HCT116 (cell line): ENCODE measurements around the gene DPP6. TPM values are rescaled to one million over a fixed set of nuclear protein-coding genes. Genes with fewer than 3 reads are reported as not detected.

Experiments
- ATAC-seq: fragments of 200-7000 bp; cut with Tn5 transposase; 2 replicates; pipeline ENCODE4 v1.9.1; 2020; ENCODE audit warnings: mild to moderate bottlenecking, moderate library complexity
- BruUV-seq: library from RNA; stranded (reverse); fragments of 400-500 nt; replicated peaks from 2 replicates; lab custom pipeline; 2021; lab: Mats Ljungman, UMichigan
- CTCF ChIA-PET: fragments of 300-600 bp; sonication (Branson Sonifier 250); formaldehyde crosslinking; loops from one replicate; lab custom pipeline; 2021; ENCODE audit warnings: antibody characterized with exemption; lab: Charles Lee
- POLR2A ChIA-PET: fragments of 300-600, 350-600 bp; sonication (Branson Sonifier 250); formaldehyde crosslinking; loops from one replicate; lab custom pipeline; 2021; ENCODE audit warnings: antibody characterized with exemption; lab: Charles Lee
- RAD21 ChIA-PET, 2 experiments: fragments of 300-600 bp; sonication (Branson Sonifier 250); formaldehyde crosslinking; loops; one replicate each; lab custom pipeline; 2023; ENCODE audit warnings: low total read pairs in 2 of 2; ENCODE audit not compliant: uncharacterized antibody in 2 of 2, unreplicated experiment in 2 of 2, low non-redundant PET in 1 of 2; lab: Charles Lee
- DNase-seq: peaks from one replicate; pipeline ENCODE4 v3.0.0-alpha.2; 2010; ENCODE audit warnings: low read depth, low spot score
- H2AFZ ChIP-seq: fragments of 200-600 bp; shearing (Covaris generic), sonication (generic); 2 replicates; pipeline ENCODE4 v1.6.1; 2017; ENCODE audit warnings: low read depth, mixed run types, mixed read lengths, antibody characterized with exemption, low read length; ENCODE audit not compliant: poor library complexity, severe bottlenecking
- H3K27ac ChIP-seq: 2 replicates; pipeline ENCODE4 v1.5.1; 2012; ENCODE audit warnings: low read depth, low read length
- H3K27me3 ChIP-seq: fragments of 200-600 bp; sonication (generic); 2 replicates; pipeline ENCODE4 v1.6.1; 2016; ENCODE audit warnings: mixed run types, low read length, mixed read lengths; ENCODE audit not compliant: insufficient read depth
- H3K36me3 ChIP-seq, 2 experiments: fragments of 200-500 bp in 1 of 2; fragments of 200-600 bp in 1 of 2; sonication (Bioruptor generic) in 1 of 2; sonication (generic) in 1 of 2; 2 replicates each; pipeline versions ENCODE4 v1.5.1 to v1.6.1; 2014 to 2016; ENCODE audit warnings: low read length in 2 of 2, inconsistent platforms in 1 of 2, mixed read lengths in 1 of 2, mixed run types in 1 of 2; ENCODE audit not compliant: insufficient read depth in 2 of 2, control insufficient read depth in 1 of 2
- H3K4me1 ChIP-seq, 2 experiments: fragments of 200-600 bp in 1 of 2; sonication (generic) in 1 of 2; 2 replicates each; pipeline versions ENCODE4 v1.5.1 to v1.6.1; 2012 to 2017; ENCODE audit warnings: low read length in 2 of 2, inconsistent platforms in 1 of 2, mild to moderate bottlenecking in 1 of 2, mixed read lengths in 1 of 2, mixed run types in 1 of 2, moderate library complexity in 1 of 2; ENCODE audit not compliant: insufficient read depth in 2 of 2, control insufficient read depth in 1 of 2
- H3K4me2 ChIP-seq: fragments of 200-600 bp; sonication (generic); 2 replicates; pipeline ENCODE4 v1.6.1; 2017; ENCODE audit warnings: mixed run types, low read length, mixed read lengths
- H3K4me3 ChIP-seq, 2 experiments: fragments of 200-600 bp in 1 of 2; sonication (generic) in 1 of 2; replicated peaks in 1 of 2; 2 replicates each; pipeline ENCODE4 v1.5.1; 2011 to 2016; ENCODE audit warnings: low read length in 2 of 2, control low read depth in 1 of 2, low read depth in 1 of 2, mild to moderate bottlenecking in 1 of 2, mixed read lengths in 1 of 2, mixed run types in 1 of 2
- H3K79me2 ChIP-seq: fragments of 200-600 bp; sonication (generic); 2 replicates; pipeline ENCODE4 v1.6.1; 2017; ENCODE audit warnings: mild to moderate bottlenecking, mixed run types, low read length, moderate library complexity, mixed read lengths; ENCODE audit not compliant: insufficient read depth
- H3K9ac ChIP-seq: fragments of 200-600 bp; sonication (generic); 2 replicates; pipeline ENCODE4 v1.6.1; 2016; ENCODE audit warnings: low read length, mixed read lengths
- H3K9me2 ChIP-seq: fragments of 200-600 bp; sonication (generic), shearing (Covaris generic); 2 replicates; pipeline ENCODE4 v1.6.1; 2017; ENCODE audit warnings: mixed run types, mild to moderate bottlenecking, moderate library complexity; ENCODE audit not compliant: insufficient read depth
- H3K9me3 ChIP-seq, 2 experiments: fragments of 200-500 bp in 1 of 2; fragments of 200-600 bp in 1 of 2; sonication (Bioruptor generic) in 1 of 2; sonication (generic) in 1 of 2; 2 replicates each; pipeline ENCODE4 v1.6.1; 2014 to 2017; ENCODE audit warnings: low read length in 2 of 2, mixed read lengths in 2 of 2, inconsistent platforms in 1 of 2, low read depth in 1 of 2, mild to moderate bottlenecking in 1 of 2, mixed run types in 1 of 2, moderate library complexity in 1 of 2; ENCODE audit not compliant: control insufficient read depth in 1 of 2, insufficient read depth in 1 of 2
- H4K20me1 ChIP-seq: fragments of 200-600 bp; sonication (generic), shearing (Covaris generic); 2 replicates; pipeline ENCODE4 v1.6.1; 2017; ENCODE audit warnings: mixed run types, mild to moderate bottlenecking, moderate library complexity; ENCODE audit not compliant: insufficient read depth
- ATF3 ChIP-seq: IDR thresholded peaks from 2 replicates; pipeline ENCODE4 v1.6.1; 2012
- CBX3 ChIP-seq: IDR thresholded peaks from 2 replicates; pipeline ENCODE4 v1.6.1; 2012; ENCODE audit warnings: low read depth
- EGR1 ChIP-seq: IDR thresholded peaks from 2 replicates; pipeline ENCODE4 v1.6.1; 2012; ENCODE audit warnings: low read depth
- EZH2 ChIP-seq: fragments of 200-600 bp; sonication (generic); IDR thresholded peaks from 2 replicates; pipeline ENCODE4 v1.6.1; 2017; ENCODE audit warnings: antibody characterized with exemption, mixed run types
- EZH2phosphoT487 ChIP-seq: fragments of 200-600 bp; IDR thresholded peaks from 2 replicates; pipeline ENCODE4 v1.6.1; 2018; ENCODE audit warnings: antibody characterized with exemption, borderline replicate concordance
- JUND ChIP-seq: IDR thresholded peaks from 2 replicates; pipeline ENCODE4 v1.6.1; 2012
- POLR2A ChIP-seq: IDR thresholded peaks from 2 replicates; pipeline ENCODE4 v1.7.0; 2011; ENCODE audit warnings: borderline replicate concordance; ENCODE audit not compliant: insufficient read depth, insufficient read length; ENCODE audit errors: extremely low read depth
- POLR2AphosphoS5 ChIP-seq: IDR thresholded peaks from 2 replicates; pipeline ENCODE4 v1.6.1; 2011; ENCODE audit warnings: mild to moderate bottlenecking, low read depth, low read length, moderate library complexity
- RAD21 ChIP-seq: IDR thresholded peaks from 2 replicates; pipeline ENCODE4 v1.6.1; 2012; ENCODE audit warnings: low read depth, mild to moderate bottlenecking
- REST ChIP-seq: IDR thresholded peaks from 2 replicates; pipeline ENCODE4 v1.6.1; 2012; ENCODE audit warnings: low read depth
- SIN3A ChIP-seq: IDR thresholded peaks from 2 replicates; pipeline ENCODE4 v1.6.1; 2012; ENCODE audit warnings: low read depth
- TCF7L2 ChIP-seq: IDR thresholded peaks from 2 replicates; pipeline ENCODE4 v1.7.0; 2011; ENCODE audit warnings: borderline replicate concordance, inconsistent platforms; ENCODE audit not compliant: insufficient read depth, insufficient read length; ENCODE audit errors: extremely low read depth
- YY1 ChIP-seq: IDR thresholded peaks from 2 replicates; pipeline ENCODE4 v1.6.1; 2011; ENCODE audit warnings: low read length, low read depth, moderate library complexity, mild to moderate bottlenecking; ENCODE audit not compliant: insufficient replicate concordance; ENCODE audit errors: extremely low read depth
- ZBTB33 ChIP-seq: IDR thresholded peaks from 2 replicates; pipeline ENCODE4 v1.6.1; 2011; ENCODE audit warnings: mild to moderate bottlenecking, low read length, moderate library complexity; ENCODE audit not compliant: insufficient replicate concordance; ENCODE audit errors: extremely low read depth
- ZFX ChIP-seq: fragments of 450-650 bp; IDR thresholded peaks from 2 replicates; pipeline ENCODE4 v1.6.1; 2017
- ZNF274 ChIP-seq: fragments of 200-500 bp; sonication (Bioruptor generic); IDR thresholded peaks from 2 replicates; pipeline ENCODE4 v1.6.1; 2014; ENCODE audit warnings: mild to moderate bottlenecking, low read depth, low read length, inconsistent platforms
- intact Hi-C: fragments of 100-400 bp; cut with micrococcal nuclease; formaldehyde crosslinking; loops from 2 replicates; pipeline ENCODE4 v1.10.0; 2022
- total RNA-seq: library from RNA; stranded (reverse); gene quantifications from one replicate; pipeline ENCODE4 v1.2.1, GENCODE V29; 2021; ENCODE audit not compliant: unreplicated experiment

Gene DPP6
- total RNA-seq, 1 experiment from 2014 or later: not detected

DNA sequence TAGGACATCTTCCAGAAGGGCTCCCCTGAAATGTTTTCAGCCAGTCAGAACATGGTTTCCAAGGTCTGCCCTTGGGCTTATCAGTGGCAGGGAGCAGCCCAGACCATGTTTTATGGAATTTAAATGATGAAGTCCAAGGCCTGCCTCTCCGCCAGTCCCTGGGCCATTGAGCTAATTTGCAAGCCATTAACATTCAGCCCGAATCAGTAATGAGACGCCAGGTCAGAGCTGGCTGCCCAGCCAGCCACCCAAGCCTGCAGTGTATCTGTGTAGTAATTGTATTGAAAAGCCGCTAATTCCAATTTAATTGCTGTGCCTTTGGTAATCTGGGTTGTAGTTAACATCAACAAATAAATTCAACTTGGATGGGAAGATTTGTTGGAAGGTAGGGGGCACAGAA is 819.3 kb downstream of the DPP6 start:
- TF ChIP-seq EZH2phosphoT487 (no peak), ZBTB33 (no peak), EGR1 (no peak), POLR2A (no peak), YY1 (no peak), ATF3 (no peak), CBX3 (no peak), REST (no peak), TCF7L2 (no peak), POLR2AphosphoS5 (no peak), ZNF274 (no peak), SIN3A (no peak), ZFX (no peak), JUND (no peak), EZH2 (no peak), RAD21 (no peak)
- Histone ChIP-seq H3K9me2 (no peaks in the 10 kb centered on the region), H2AFZ (no peak overlapping the region), H3K27ac (no peak overlapping the region), H3K4me1 (no peaks in the 10 kb centered on the region), H3K36me3 (no peaks in the 10 kb centered on the region), H3K27me3 (peaks cover 41% of the 10 kb centered on the region), H3K9me3 (no peaks in the 10 kb centered on the region), H3K4me2 (no peak overlapping the region), H3K9ac (no peak overlapping the region), H3K4me3 (no peak overlapping the region), H3K79me2 (no peaks in the 10 kb centered on the region), H4K20me1 (no peaks in the 10 kb centered on the region)
- intact Hi-C loops: no loop called here
- BruUV-seq: no TSS peak
- ChIA-PET RAD21 (no interaction called here), POLR2A (no interaction called here), CTCF (no interaction called here)
- DNase-seq (no peak), ATAC-seq (no peak)
